K562 (cell line): ENCODE measurements around the gene TMED6. TPM values are rescaled to one million over a fixed set of nuclear protein-coding genes. Genes with fewer than 3 reads are reported as not detected.

Source experiments
- ATF1 ChIP-seq, 2 experiments: fragments of 450-650 bp in 1 of 2; IDR thresholded peaks; 2 replicates each; pipeline ENCODE4 v1.6.1; 2016; ENCODE audit warnings: missing compliant biosample characterization in 1 of 2, missing genetic modification characterization in 1 of 2
- BCOR ChIP-seq: fragments of 450-650 bp; IDR thresholded peaks from 2 replicates; pipeline ENCODE4 v1.6.1; 2016
- CREM ChIP-seq: IDR thresholded peaks from 2 replicates; pipeline ENCODE4 v1.6.1; 2014; ENCODE audit warnings: antibody characterized with exemption, low read depth
- GTF2B ChIP-seq: IDR thresholded peaks from 2 replicates; pipeline ENCODE4 v1.6.1; 2011; ENCODE audit not compliant: insufficient read length; ENCODE audit errors: extremely low read depth
- HDAC2 ChIP-seq: fragments of 450-650 bp; IDR thresholded peaks from 2 replicates; pipeline ENCODE4 v1.6.1; 2016; ENCODE audit warnings: mild to moderate bottlenecking
- MECOM ChIP-seq: fragments of 250-450 bp; sonication (Bioruptor Pico); IDR thresholded peaks from 2 replicates; pipeline ENCODE4 v1.8.0; 2022; ENCODE audit warnings: inconsistent platforms
- NFATC3 ChIP-seq: fragments of 450-650 bp; IDR thresholded peaks from 2 replicates; pipeline ENCODE4 v1.6.1; 2017; ENCODE audit warnings: mild to moderate bottlenecking
- NFYB ChIP-seq: IDR thresholded peaks from 2 replicates; pipeline ENCODE4 v1.6.1; 2011; ENCODE audit warnings: mild to moderate bottlenecking, moderate library complexity; ENCODE audit not compliant: insufficient read length; ENCODE audit errors: extremely low read depth
- RBM14 ChIP-seq: fragments of 200-400 bp; formaldehyde crosslinking; IDR thresholded peaks from 2 replicates; pipeline ENCODE4 v1.6.1; 2018; ENCODE audit warnings: low read depth, mild to moderate bottlenecking, low read length, moderate library complexity, borderline replicate concordance; ENCODE audit not compliant: insufficient read depth
- SRSF1 ChIP-seq: fragments of 200-400 bp; formaldehyde crosslinking; IDR thresholded peaks from 2 replicates; pipeline ENCODE4 v1.6.1; 2017; ENCODE audit warnings: mild to moderate bottlenecking, low read depth, low read length, moderate library complexity
- STAT6 ChIP-seq: sonication (generic); formaldehyde crosslinking; IDR thresholded peaks from 2 replicates; pipeline ENCODE4 v1.8.1; 2023; ENCODE audit warnings: mild to moderate bottlenecking, missing genetic modification reagents
- TSC22D4 ChIP-seq: fragments of 450-650 bp; IDR thresholded peaks from 2 replicates; pipeline ENCODE4 v1.6.1; 2016; ENCODE audit warnings: missing genetic modification characterization, missing biosample characterization, control low read depth
- TSHZ1 ChIP-seq: fragments of 250-450 bp; sonication (Bioruptor Pico); IDR thresholded peaks from 2 replicates; pipeline ENCODE4 v1.4.0; 2020; ENCODE audit warnings: mild to moderate bottlenecking, moderate library complexity
- ZNF232 ChIP-seq: sonication (generic); formaldehyde crosslinking; IDR thresholded peaks from 2 replicates; pipeline ENCODE4 v1.8.0; 2022; ENCODE audit warnings: mild to moderate bottlenecking, missing genetic modification reagents
- ZNF551 ChIP-seq: fragments of 250-450 bp; sonication (Bioruptor Pico); IDR thresholded peaks from 2 replicates; pipeline ENCODE4 v1.5.0; 2021; ENCODE audit warnings: mild to moderate bottlenecking, moderate library complexity
- ZNF609 ChIP-seq: sonication (generic); formaldehyde crosslinking; IDR thresholded peaks from 2 replicates; pipeline ENCODE4 v1.8.1; 2023; ENCODE audit warnings: missing genetic modification reagents, mild to moderate bottlenecking, borderline replicate concordance
- polyA plus RNA-seq, 8 experiments: library from polyadenylated mRNA; depleted of rRNA in 4 of 8; stranded (reverse) in 5 of 8; unstranded in 3 of 8; fragments of >200 nt; fragmentation: Nextera tagmentation in 2 of 8; fragmentation: Illumina TruSeq in 1 of 8; extraction: Ambion mirVana in 2 of 8; extraction: Trizol in 1 of 8; gene quantifications; 2 replicates each; pipeline versions ENCODE4 v1.2.1 to v1.2.3, GENCODE V29; 2011 to 2014; ENCODE audit warnings: inconsistent platforms in 1 of 8, missing spikeins in 1 of 8
- total RNA-seq, 7 experiments: library from RNA; depleted of rRNA in 6 of 7; stranded (reverse); fragments of >200 nt in 6 of 7; fragmentation: Illumina TruSeq in 2 of 7; extraction: Trizol in 2 of 7; gene quantifications; 2 replicates each; pipeline versions ENCODE4 v1.2.1 to v1.2.3, GENCODE V29; 2011 to 2021; ENCODE audit warnings: low replicate concordance in 1 of 7

TMED6 gene
- total and polyA plus RNA-seq, 9 of the 15 experiments (the other 6 are each of a cell fraction or from before 2014, with no cell fraction given): 0.14 to 0.45 (median 0.25) TPM; not detected in 2

GRCh38 chr16:69310653-69311532, 40.7 kb downstream of the TMED6 start, which contains the start of gene VPS4A (continued):
- TF ChIP-seq ZNF609 (no peak), ATF1 (CRISPR knock-in tag; IDR thresholded peaks at IDR 0.05) (no peak), ATF1 (tag; IDR thresholded peaks at IDR 0.05) (0 out of 2 replicates have a peak, but pooled peaks have one; percentile 15), STAT6 (CRISPR knock-in tag) (no peak), MECOM (CRISPR knock-in tag) (no peak), RBM14 (no peak), TSHZ1 (CRISPR knock-in tag) (no peak), GTF2B (no peak), BCOR (peak; percentile 61), CREM (peak; percentile 77), SRSF1 (no peak), ZNF551 (CRISPR knock-in tag) (no peak), ZNF232 (no peak), NFATC3 (no peak), NFYB (no peak), HDAC2 (no peak), TSC22D4 (no peak)
